DLD1 (cell line): ENCODE measurements around the gene CRTAC1.

Experiments
- in situ Hi-C: cut with HindIII; loops from 2 replicates; pipeline ENCODE4 v1.10.0; 2017; ENCODE audit warnings: low sequenced_read_pairs

The CRTAC1 gene

DNA sequence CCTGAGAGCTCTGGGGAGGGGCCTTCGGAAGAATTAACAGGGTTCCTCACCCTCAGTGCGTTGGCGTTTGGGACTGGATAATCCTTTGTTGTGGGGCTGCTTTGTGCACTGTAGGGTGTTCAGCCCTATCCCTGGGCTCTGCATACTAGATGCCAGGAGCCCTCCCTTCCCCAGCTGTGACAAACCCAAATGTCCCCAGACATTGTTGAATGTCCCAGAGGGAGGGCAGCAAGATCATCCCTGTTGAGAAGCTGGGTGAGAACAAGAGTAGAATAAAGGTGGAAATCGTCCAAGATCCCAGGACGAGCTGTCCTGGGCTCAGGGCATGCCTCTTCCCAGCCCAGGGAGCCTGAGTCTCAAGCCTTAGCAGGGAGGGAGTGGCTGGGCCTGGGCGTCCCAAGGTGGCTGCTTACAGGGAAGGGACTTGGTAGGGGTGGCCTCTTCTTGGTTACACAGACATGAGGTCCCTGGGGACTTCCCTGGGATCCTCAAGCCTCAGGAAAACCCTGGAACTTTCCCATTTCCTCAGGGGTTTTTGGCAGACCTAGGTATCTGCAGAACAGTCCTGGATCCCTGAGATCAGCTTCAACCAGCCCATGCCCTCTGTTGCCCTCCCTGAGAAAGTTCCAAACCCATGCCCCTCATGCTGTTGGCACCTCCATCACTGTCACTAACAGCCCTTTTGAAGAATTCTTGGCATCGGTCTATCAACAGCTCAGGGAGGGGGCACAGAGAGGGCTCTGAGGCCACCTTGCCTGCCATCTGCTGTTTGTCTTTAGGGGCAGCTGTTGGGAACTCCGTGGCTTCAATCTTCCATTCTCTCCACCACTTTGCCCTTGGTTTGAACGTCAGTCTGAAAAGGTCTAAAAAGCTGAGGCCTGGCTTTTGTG, 127.0 kb downstream of the CRTAC1 start:
- in situ Hi-C loops = no loop called here

DNA sequence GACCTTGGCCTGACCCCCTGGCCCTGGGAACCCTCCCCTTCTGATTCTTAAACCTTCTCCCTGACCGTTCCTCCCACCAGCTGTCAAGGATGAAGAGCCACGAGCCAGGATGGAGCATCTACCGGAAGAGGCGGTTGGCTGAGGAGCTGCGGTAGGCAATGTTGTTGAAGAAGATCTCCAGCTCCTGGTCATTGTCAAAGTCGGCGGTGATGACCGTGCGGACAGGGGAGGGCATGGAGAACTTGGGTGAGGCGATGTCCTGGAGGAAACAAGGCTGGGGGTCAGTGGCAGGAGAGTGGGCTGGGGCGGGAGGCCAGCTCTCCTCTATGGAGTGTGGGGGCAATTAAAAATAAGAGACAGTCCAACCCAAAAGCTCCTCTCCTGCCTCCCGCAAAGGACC, 129.0 kb downstream of the CRTAC1 start:
- in situ Hi-C loops = no loop called here

DNA sequence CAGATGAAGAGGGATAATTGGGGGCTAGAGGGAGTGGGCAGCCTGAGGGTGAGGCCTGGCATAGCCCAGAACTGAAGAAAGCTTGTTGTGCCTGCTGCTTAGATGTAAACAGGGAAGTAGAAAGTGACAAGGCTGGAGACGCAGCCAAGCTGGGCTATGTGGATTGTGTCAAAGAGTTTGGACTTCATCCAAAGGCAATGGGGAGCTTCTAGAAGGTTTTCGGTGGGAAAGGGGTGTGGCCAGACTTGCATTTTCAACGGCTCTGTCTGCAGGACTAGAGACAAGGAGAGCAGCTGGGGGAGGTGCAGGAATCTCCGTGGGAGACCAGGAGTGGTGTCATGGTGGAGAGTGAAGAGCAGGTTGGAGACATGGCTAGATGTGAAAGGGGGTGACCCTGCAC, 132.0 kb downstream of the CRTAC1 start:
- in situ Hi-C loops = no loop called here

DNA sequence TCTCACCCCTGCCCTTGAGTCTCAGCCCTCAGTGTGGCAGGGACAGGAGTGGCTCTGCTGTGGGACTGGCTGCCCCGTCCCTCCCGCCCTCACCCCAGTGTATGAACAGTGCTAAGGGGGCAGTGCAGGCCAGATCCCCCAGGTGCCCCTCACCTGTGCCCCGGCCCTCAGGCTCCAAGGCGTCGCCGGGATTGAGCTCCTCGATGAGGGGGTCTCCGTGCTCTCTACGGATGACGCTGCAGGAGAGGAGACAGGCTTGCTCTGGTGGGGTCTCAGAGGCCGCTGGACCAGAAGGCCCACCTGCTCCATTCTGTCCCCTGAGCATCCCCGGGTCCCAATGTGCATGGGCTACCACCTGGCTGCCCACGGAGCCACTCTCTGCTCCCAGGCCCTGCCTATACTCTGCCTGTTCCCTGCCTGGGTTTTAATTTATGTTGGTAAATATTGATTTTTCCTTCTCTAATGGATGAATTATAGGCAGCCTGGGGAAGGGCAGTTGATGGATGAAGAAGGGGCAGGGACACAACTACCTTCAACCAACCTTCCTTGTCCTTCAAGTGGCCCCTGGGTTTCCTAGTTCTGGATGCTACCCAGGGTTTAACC, 133.6 kb downstream of the CRTAC1 start:
- in situ Hi-C loops = no loop called here

DNA sequence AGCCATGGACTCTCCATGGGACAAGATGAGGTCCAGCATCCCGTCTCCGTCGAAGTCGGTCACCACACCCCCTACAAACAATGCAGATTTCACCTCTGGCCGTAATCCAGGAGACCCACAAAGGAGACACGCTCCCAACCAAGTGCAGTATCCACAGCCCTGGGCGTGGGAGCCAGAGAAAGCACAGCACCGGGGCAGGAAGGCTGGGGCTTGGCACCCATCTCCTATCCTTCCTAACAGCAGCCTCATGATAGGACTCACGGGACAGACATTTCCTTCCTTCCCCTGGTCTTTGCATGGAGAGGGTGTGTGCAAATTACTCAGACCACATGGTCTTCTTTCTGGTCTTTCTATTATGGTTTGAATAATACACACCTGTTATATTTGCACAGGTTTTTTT, 134.5 kb downstream of the CRTAC1 start:
- in situ Hi-C loops = no loop called here

DNA sequence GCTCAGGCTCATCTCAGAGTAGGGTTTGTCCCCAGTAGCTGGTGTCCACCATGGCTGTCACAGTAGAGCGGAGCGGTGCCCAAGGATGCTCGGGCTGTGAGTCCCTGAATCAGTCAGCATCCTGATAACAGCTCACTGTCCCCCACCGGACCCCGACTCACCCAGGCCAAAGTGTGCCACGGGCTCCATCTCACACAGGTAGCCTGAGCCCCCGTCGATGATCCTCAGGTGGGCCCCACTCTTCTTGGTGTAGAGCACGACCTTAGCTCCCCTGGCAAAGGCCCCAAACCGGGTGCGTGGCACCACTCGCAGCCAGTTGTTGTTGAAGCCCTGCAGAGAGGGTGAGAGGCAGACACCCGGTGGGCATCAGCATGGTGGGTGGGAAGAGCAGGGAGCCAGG, 135.3 kb downstream of the CRTAC1 start:
- in situ Hi-C loops = no loop called here

DNA sequence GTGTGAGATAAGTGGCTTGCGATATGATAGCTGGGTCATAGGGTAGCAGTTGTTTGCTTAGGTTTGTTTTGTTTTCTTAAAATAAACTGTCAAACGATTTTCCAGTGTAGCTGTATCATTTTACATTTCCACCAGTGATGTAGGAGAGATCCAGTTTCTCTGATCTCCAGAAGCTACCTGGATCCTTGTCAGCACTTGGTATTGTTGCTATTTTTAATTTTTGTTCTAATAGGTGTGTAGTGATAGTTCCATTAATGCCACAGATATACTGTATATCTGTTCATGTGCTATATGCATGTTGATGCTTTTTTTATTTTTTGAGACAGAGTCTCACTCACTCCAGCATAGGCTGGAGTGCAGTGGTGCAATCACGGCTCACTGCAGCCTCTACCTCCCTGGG, 136.3 kb downstream of the CRTAC1 start:
- in situ Hi-C loops = no loop called here

DNA sequence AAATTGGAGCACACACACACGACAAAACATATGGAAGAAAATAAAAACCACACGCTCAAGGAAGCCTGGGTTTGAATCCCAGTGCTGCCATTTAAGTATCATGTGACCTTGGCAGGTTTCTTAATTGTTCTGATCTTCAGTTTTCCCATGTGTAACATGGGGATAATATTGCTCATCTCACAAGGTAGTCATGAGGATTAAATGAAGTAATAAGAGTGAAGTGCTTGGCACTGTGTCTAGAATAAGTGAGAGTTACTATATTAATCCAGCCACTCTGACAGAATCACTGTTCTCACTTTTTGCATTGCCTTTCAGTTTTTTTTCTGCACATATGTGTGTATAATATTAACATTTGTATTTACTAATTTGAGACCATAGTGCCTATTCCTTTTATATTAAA, 137.5 kb downstream of the CRTAC1 start:
- in situ Hi-C loops = no loop called here

DNA sequence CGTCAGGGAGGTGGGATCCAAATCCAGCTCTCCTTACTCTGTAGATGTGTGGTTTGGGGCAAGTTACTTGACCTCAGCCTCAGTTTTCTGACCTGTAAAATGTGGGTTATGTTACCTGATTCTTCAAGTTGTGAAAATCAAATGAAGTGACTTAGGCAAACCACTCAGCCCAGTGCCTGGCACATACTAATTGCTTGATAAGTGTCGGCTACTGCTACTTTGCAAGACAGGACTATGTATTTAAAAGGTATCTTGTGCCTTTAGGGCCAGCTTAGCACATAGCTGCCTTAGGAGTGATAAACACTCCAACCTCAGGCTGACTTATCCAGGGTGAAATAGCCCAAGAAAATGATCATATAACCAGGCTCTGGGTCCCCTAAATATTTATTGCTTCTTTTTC, 137.9 kb downstream of the CRTAC1 start:
- in situ Hi-C loops = no loop called here

DNA sequence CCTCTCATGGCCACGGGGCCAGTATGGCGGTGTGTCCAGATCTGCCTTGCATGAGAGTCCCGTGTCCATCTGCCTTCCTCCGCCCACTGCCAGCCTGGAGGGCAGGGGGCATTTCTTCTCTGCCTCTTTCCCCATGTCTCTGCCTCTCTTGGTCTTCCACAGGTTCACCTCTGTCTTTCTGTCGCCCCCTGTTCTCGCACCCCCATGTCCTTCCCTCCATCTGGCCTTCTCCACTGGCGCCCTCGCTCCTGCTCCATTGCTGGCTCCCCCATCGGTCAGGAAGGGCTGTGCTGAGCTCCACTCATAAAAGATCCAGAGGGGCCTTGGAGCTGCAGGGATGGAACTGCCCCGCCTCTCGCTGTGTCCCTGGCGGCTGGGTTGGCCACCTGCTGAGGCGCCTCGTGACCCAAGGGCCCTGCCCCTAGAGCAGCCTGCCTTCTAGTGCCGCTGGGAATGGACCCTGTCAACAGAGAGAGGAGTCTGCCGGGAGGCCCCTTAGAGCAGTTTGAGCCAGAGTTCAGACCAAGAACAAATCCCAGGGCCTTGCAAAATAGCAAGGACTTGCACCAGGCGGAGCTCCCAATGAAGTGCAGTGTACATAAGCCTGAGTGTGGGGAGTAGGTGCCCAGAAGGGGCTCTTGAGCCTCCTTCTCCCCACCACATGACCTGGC, 138.8 kb downstream of the CRTAC1 start:
- in situ Hi-C loops = no loop called here

DNA sequence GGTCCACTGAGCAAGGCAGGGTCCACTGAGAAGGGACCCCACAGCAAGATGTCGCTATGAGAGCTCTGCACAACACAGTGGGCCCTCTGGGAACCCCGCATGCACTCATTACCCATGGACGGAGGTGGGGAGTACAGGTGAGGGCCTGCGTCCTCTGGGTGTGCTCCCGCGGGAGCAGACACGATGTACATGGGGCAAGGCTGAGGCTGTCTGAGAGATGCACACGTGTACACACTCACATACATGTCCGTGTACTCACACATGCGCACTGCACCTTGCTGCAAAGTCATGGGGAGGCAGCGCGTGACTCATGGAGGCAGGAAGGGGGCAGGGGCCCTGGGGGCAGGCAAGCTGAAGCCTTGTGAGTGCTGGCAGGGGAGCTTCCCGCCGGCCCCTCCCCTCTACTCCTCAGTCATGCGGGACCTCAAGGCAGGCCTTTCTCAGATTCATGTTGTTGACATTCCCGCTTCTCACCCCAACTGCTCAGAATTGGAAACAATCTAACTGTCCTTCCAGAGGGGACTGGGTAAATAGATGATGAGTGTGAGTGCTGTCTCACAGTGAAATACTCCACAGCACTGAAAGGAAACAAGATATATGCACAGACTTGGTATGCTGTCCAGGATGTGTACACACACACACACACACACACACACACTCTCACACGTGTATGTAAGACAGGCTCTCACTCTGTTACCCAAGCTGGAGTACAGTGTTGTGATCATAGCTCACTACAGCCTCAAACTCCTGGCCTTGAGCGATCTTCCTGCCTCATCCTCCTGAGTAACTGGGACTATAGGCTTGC, 140.8 kb downstream of the CRTAC1 start:
- in situ Hi-C loops = no loop called here

DNA sequence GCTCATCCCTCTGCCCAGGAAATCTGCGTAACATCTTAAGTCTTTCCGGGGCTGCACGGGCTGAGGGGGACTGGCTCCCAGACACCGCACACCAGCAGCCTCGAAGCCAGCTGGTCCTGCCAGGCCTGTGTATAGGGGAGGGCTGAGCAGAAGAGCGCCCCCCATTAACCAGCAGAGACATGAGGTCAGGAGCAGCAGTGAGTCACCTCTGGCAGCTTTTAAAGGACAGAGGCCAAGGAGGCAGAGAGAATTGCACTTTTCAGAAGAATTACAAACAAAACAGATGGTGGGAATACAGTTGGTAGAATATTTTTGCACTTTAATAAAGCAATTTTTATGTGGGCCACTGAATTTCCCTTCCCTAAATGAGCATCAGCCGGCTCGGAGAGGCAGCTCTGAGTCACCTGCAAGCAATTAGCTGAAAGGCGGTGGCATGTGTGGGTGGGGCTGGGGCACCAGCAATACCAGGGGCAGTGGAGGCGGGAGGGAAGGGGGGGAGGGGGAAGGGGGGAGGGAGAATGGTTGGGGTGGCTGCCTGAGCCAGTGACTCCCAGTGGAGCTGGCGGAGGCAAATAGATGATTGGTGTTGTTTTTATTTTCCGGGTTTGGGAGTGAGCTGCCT, 141.7 kb downstream of the CRTAC1 start:
- in situ Hi-C loops = no loop called here

DNA sequence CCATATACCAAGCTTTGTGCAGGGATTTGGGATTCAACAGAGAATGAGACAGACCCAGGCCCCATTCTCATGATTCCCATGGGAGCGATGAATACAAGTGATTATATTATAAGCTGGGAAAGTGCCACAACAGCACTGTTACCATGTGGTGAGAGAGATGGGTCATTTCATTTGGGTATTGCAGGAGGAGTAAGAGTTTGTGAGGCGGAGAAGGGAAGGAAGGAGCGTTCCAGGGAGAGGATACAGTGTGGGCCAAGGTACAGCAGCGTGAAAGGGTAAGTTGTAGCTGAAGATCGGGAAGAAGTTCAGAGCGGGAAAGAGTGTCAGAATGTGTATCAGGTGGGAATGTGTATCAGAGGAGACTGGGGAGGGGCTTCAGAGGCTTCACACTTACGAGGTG, 142.3 kb downstream of the CRTAC1 start:
- in situ Hi-C loops = no loop called here

DNA sequence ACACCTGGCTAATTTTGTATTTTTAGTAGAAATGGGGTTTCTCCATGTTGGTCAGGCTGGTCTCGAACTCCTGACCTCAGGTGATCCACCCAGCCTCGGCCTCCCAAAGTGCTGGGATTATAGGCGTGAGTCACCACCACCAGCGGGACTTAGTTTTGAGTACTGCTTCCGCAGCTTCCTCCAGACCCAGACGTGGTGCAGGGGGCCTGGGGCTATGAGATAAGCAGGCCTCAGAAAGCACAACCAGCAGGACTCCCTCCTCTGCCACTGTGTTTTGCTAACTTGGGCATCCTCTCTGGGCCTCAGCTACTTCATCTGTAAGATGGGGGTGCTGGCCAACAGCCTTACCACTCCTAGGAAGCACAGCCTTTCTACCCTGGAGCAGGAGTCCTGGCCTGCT, 143.0 kb downstream of the CRTAC1 start:
- in situ Hi-C loops = no loop called here

DNA sequence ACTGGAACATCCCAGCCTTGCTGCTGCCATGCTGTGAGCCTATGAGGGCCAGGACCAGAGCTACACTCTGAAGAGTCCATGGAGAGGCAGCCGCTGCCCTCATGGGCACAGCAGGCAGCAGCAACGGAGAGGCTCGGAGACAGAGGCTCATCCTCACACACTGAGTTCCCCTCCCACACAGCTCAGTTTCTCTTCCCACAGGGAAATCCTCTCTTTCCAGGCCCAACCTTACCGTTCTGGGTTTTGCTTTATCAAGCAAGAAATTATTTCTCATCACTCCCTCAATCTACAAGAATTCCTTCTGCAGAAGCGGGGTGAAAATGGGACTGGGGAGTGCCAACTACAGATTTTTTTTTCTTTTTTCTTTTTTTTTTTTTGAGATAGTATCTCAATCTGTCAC, 144.1 kb downstream of the CRTAC1 start:
- in situ Hi-C loops = no loop called here

DNA sequence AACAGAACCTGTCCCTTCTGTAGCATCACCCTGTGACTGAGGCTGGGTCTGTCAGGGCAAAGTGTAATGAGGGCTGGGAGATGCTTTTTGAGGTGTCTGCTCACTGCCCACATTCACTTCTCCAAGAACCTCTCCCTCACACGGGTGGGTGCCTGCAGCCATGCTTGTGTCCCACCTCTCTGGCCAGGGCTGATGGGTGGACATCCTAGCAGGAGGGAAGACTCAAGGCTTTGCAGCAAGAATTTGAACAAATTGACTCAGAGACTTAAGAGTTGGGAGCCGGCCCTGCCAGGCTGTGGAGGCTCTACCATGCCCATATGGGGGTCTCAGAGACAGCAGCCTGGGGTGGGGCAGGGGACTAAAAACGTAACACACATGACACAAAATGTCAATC, 147.3 kb downstream of the CRTAC1 start:
- in situ Hi-C loops = no loop called here

DNA sequence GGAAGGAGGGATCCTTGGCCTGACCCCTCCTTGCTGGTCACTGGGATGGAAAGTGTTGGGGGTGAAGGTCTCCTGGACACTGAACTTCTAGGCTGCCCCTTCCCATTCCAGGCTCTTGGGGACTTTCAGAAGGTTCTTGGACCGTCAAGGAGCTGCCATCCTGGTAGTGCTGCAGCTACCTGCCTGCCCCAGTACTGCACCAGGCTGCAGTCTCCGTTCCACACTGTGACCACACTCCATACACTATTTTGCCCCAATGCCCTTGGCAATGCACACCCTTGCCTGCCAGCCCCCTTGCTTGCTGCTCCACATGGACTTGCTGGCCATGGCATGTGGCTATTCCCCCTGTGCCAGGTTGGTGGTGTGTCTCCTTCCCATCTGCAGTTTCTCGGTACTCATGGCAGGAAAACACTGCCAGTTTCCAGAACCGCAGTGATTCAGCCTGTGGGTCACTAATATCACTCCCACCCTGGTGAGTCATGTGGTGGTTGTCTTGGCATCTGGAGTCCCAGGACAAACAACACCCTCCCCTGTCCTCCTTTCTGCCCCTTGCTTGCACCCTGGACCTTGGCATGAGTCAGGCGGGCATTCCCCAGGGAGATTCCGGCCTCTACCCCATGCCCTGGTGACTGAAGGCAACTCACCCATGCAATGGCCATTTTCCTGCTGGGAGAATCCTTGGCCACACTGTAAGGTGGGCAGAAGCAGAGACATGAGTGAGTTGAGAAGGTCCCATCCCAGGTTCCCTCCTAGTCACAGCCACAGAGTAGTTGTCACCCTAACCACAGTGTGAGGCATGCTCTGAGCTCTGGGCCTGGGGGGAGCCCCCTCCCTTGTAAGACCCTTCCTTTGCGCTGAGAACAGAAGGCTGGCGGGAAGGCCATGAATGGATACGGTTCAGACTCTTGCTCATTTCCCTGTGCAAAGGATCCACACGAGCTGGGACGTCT, 148.0 kb downstream of the CRTAC1 start:
- in situ Hi-C loops = no loop called here

DNA sequence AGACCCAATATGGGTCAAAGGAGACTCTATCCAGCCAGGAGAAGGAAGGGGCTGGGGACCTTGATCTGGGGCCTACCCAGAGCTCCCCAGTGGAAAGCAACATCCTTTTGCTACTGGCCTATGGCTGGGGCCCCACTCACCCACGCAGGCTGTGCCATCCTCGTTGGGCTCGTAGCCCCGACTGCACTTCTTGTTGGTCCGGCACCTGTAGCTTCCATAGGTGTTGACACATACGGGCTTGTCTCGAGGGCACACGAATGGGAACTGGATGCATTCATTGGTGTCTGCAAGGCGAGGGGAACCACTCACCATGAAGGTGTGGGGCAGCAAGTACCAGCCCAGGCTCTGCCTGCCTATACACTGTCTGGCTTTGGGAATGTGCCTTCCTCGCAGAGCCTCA, 150.3 kb downstream of the CRTAC1 start:
- in situ Hi-C loops = no loop called here

DNA sequence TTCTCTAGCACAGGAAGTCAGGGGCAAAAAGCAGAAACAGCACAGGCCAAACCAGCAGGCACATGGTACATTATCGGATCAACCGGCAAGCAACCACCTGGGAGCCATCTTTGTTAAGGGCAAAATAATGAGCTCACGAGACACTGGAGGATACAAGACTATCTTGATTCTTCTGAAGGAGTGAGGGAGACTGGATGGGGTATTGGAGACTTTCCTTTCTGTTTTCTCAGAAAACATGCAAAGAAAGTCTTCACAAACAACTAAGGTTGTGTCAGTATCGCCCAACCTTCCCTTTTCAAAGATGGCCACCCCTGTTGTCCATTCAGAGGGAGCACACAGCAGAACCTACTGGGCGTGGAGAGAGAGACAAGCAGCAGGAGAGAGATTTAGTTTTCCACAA, 151.2 kb downstream of the CRTAC1 start:
- in situ Hi-C loops = no loop called here

DNA sequence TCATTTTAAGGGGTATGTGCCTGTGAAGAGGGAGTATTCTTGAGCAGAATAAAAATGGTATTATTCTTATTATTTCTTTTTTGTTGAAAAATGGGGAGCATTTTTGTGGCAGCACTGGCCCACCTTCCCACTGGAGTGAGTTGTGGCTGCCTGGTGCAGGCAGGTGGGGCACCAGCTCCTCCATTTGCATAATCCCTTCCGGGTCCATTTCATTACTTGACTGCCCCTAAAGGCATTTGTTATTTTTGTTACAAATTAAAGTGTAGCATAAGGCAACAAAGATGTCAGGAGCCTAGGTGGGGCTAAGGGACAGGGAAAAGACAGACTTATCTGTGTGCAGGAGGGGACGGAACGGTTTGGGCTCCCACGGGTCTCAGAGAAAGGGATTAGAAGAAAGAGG, 154.0 kb downstream of the CRTAC1 start:
- in situ Hi-C loops = no loop called here
